GM19351 (cell line): Measurements from ENCODE around the gene TBC1D3B.
A peak's percentile ranks its signal among the peaks of the same experiment; 100 is the strongest.
"Not testable (repeated sequence)": the region's sequence is repeated elsewhere in the genome, so short reads cannot be mapped to it uniquely, and the experiment has no call there.

Experiments used
- ATAC-seq: cut with Tn5 transposase; IDR thresholded peaks from one replicate; pipeline ENCODE4 v1.9.1; 2021; ENCODE audit warnings: mild to moderate bottlenecking, moderate library complexity; ENCODE audit not compliant: unreplicated experiment

TBC1D3B gene

DNA sequence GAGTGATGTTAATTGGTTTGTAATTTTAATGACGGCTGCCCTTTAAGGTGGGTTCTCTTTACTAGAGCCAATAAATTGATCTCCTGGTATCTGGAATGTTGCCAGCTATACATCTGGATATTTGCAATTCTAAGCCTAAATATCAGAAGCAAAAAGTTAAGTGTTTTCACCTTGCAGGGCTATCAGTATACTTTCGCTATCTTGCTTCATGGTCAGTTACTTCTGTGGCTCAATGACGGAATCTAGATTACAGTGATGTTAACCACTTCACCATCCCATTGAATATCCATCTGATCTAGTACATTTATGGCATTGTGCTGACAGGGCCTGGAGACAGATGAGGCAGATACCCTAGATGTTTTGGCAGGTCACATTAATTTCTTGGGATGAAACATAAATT, 44.5 kb downstream of the TBC1D3B start:
- ATAC-seq, result no peak

DNA sequence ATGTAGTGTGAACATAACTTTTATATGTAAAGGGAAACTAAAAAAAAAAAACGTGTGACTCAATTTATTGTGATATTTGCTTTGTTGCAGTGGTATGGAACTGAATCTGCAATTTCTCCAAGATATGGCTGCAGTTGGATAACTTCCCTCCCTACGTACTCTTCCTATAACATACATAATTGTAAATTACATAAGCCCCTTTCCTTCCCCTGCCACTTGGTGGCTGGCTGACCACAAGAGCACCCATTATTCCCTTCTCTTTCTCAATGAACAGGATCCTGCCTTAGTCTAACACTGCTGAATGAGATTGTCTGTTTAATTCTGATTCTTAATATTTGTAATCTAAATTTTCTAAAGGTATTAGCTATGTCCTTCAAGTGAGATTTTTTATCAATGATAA, 45.0 kb downstream of the TBC1D3B start:
- ATAC-seq, result no peak

DNA sequence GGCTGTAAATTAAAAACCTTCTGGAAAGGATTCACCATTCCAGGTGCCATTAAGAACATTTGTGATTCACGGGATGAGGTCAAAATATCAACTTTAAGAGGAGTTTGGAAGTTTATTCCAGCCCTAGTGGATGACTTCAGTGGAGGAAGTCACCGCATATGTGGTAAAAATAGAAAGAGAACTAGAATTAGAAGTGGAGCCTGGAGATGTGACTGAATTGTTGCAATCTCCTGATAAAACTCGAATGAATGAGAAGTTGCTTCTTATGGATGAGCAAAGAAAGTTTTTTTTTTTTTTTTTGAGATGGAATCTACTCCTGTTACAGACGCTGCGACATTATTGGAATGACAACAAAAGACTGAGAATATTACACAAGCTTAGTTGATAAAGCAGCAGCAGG, 46.1 kb downstream of the TBC1D3B start:
- no peak for ATAC-seq

DNA sequence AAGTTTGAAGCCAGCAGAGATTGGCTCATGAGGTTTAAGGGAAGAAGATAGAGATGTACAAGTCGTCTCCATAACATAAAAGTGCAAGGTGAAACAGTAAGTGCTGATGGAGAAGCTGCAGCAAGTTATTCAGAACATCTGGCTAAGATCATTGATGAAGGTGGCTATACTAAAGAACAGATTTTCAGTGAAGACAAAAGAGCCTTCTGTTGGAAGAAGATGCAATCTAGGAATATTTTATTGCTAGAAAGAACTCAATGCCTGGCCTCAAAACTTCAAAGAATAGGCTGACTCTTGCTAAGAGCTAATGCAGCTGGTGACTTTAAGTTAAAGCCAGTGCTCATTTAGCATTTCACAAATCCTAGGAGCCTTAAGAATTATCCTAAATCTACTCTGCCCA, 46.8 kb downstream of the TBC1D3B start:
- no peak for ATAC-seq

DNA sequence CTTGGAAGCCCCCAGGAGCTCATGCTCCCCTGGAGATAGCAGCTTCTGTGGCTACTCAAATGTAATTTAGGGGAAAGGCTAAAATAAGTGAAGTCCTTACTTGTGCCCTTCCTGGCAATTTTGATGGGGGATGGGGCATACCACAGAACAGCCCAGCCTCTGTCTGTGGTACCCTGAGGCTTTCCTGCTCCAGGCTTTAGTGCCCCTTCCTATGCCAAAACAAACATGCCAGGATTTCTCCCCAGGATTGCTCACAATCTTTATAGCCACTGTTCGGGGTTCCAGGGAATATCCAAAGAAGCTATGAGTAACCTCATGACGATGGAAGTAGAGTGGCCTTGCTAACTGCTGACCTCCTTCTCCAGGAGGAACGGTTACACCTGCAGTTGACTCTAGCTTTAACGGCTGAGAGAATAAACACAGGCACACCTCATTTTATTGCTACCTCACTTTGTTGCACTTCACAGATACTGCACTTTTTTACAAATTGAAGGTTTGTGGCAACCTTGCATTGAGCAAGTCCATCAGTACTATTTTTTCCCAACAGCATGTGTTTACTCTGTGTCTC, 47.9 kb downstream of the TBC1D3B start:
- no peak for ATAC-seq

DNA sequence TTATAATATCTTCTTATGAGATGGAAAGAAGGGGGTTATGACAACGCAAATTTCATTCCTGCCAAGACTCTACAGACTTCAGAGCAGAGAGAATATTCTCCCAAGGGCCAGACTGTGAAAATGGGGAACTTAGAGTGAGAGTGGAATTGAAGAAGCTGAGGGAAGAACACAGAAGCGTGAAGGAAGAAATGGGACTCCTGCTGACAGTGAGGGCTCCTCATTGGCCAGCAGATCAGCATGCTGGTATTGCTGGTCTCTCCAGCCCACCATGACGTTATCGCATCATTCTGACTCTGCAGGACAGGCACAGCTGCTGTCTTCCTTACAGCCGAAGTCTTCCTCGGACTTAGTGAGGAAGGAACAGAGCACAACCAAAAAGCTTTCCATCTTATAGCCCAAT, 48.5 kb downstream of the TBC1D3B start:
- ATAC-seq, result no peak

DNA sequence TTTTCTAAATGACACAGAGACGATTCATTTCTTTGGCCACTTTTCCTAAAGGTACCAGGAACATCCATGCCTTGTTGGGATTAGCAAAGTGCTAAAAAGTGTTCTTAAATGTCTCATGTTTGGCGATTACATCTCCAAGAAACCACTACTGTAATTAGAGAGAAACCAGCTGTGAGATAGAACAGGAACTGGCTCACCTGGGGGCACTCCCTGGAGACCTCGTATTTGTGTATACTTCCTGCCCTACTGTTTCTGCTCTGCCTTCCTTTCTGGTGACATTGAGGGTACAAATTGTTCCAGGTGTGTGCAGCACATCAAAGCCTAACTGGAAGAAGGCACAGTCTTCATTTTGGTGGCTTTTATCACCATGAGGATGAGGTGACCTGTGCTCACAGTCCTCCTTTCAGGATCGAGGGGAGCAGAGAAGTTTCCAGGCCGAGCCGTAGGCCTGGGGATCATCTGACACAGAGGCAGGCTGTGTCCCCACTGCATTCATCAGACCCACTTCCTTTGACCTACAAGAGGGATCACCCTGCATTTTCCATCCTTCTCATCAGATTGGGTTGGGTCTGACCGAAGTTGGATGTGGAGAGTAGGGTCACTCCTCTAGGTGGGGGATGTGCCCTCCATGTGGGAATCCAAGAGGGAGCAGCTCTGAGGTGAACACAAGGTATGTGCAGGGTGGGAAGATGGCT, 49.1 kb downstream of the TBC1D3B start:
- ATAC-seq, result peak; percentile 72

DNA sequence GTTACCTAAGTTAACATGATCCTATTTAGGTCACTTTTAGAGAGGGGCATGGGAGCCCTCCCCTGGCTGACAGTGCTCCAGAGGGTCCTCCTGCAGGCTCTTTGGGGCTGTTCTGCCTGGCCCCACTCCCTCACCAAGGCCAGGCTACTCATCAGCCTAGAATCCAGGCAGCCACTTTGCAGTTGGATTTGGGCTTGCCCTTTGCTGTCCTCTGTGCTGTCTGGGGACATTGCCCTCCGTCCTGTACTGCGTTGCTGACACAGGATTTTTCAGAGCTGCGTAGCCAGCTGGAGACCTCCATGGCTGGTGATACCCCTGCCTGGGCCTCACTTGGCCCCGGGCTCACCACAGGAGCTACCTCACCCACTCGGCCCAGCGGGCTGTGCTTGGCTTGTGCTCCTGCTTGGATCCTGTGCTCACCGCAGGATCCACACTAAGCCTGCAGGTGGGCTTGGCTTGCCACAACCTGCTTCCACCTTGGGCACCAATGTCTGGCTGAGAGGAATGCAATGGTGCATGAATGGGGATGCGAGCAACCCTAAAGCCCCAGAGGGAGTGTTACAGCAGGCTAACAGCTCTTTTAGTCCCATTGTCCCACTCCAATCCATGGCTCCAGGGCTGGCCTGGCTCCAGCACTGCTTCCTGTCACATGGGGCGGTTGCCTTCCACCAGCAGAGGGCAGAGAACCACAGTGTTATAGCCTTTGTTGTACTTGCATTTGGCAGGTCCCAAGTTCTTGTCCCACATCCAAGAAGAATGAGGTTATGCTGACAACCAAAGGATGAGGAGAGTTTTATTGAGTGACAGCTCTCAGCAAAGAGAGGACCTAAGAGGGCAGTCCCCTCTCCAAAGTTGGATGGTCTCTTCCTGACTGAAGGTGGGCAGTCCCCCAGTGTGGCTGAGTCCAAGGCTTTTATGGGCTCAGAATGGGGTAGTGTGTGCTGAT, 51.3 kb downstream of the TBC1D3B start:
- ATAC-seq, result no peak

DNA sequence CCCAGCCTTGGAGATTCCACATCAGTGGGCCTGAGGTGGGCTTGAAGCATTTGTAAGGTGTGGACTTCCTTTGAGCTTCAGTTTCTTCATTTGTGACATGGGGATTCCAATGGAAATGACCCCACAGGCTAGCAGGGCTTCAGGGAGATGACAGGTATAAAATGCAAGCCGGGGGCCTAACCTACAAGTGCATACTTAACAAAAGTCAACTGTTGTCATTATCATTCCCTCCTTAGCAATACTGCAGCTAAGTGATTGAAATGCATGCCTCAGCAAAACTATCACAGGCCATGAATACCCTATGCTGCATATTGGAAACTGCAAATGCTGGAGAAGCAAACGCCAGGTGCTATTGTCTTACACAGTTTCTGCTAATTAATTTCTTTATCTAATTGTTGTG, 53.0 kb downstream of the TBC1D3B start:
- ATAC-seq, result no peak

DNA sequence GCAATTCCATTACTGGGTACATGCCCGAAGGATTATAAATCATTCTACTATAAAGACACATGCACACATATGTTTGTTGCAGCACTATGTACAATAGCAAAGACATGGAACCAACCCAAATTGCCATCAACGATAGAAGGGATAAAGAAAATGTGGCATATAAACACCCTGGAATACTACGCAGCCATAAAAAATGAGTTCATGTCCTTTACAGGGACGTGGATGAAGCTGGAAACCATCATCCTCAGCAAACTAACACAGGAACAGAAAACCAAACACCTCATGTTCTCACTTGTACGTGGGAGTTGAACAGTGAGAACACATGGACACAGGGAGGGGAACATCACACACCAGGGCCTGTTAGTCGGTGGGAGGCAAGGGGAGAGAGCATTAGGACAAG, 55.3 kb downstream of the TBC1D3B start:
- ATAC-seq, result not testable (repeated sequence)

DNA sequence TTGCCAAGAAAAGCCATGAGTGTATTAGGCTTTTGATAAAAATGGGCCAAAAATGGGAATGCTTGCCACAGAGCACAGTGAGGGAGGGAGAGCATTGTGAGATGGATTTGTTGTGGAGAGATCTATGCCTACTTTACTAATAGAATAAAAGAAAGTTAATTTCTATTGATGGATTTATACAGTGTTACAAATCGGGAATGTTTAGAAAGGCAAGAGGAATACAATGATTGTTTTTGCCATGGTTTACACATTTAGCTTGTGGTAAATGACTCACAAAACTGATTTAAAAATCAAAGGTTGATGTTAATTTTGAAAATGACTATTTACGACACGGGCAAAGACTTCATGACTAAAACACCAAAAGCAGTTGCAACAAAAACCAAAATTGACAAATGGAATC, 56.2 kb downstream of the TBC1D3B start:
- no peak for ATAC-seq

DNA sequence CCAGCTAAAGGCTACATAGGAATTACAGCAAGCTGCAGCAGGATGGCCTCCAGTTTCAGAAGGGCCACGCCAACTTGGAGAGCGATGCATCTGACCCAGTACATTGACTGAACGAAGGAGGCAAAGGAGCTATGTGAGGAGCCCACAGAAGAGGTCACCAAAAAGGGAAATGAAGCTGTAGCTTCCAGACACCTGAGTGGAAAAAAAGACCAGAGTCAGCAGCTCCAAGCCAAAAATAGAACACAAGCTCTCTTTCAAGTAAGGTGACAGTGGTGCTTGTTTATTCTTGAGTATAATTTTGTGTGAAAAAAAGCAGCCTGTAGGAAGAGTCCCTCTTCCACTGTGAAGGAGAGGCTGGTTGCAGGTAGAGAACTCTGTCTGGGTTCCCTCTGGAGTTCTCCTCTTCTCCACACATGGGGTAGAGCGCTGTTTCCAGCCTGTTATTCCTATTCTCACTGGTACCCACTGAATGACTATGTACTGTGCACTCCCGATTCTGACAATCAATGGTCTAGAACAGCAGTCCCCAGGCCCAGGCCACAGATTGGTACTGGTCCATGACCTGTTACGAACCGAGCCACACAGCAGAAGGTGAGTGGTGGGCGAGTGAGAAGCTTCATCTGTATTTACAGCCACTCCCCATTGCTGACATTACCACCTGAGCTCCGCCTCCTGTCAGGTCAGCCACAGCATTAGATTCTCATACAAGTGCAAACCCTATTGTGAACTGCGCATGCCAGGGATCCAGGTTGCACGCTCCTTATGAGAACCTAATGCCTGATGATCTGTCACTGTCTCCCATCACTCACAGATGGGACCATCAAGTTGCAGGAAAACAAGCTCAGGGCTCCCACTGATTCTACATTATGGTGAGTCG, 57.7 kb downstream of the TBC1D3B start:
- no peak for ATAC-seq

DNA sequence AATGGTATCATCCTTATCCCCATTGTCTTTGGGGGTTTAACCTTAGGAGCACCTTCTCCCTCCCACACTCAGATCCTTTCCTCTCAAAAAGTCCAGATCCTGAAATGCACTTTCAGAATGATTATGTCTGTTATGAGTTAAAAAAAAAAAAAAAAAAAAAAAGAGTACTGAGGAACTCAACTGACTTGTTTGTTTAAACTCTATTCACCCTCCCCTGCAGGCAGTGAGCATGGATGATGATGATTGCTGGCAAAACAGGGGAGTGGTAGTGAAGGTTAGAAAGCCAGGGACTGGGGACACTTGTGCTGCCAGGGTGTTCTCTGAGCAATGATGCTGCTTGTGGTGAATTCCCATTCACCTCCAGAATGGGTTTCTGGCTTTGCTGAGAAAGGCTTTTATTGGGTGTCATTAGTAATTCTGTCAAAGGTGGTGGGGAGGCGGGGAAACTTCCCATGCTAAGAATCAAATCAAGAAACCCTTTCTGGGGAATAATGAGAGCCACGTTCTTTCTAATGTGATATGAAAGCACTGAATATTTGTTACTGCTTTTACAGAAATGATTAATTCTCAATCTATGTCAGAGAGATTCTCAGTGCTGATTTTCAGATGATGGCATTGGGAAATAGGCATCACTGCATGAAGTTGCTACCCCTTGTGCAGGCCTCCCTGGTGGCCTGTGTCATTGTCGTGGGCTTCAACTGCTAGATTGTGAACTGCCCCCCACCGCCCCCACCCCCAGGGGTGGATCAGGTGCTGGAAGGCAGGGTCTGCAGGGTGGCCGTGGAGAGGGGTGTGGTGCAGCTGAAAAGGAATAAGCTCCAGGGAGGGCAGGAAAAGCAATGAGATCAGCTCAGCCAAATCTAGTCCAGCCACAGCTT, 58.7 kb downstream of the TBC1D3B start:
- no peak for ATAC-seq
